HepG2 (cell line): ENCODE results near the gene SDK2.

Experiments used
- NCOA1 ChIP-seq: sonication (generic); formaldehyde crosslinking; IDR thresholded peaks from 2 replicates; pipeline ENCODE4 v1.9.0; 2021; ENCODE audit warnings: missing genetic modification reagents
- NONO ChIP-seq, 2 experiments: fragments of 450-650 bp in 1 of 2; sonication (generic) in 1 of 2; formaldehyde crosslinking in 1 of 2; IDR thresholded peaks in 1 of 2; conservative IDR thresholded peaks in 1 of 2; 2 replicates each; pipeline versions ENCODE4 v1.6.1 to v1.8.0; 2017 to 2022; ENCODE audit warnings: mild to moderate bottlenecking in 1 of 2, missing genetic modification reagents in 1 of 2, moderate library complexity in 1 of 2
- SETDB1 ChIP-seq: sonication (generic); formaldehyde crosslinking; IDR thresholded peaks from 2 replicates; pipeline ENCODE4 v1.5.1; 2020; ENCODE audit warnings: missing genetic modification reagents, mild to moderate bottlenecking, borderline replicate concordance
- ZNF768 ChIP-seq: sonication (generic); formaldehyde crosslinking; IDR thresholded peaks from 2 replicates; pipeline ENCODE4 v1.4.0; 2020; ENCODE audit warnings: missing genetic modification reagents
- ZSCAN25 ChIP-seq: sonication (generic); formaldehyde crosslinking; IDR thresholded peaks from 2 replicates; pipeline ENCODE4 v1.8.0; 2022; ENCODE audit warnings: mild to moderate bottlenecking, missing genetic modification reagents

- TF ChIP-seq NCOA1 (CRISPR knock-in tag) (no peak), ZNF768 (CRISPR knock-in tag) (peak; percentile 91), NONO (IDR thresholded peaks at IDR 0.05) (no peak), NONO (CRISPR knock-in tag; conservative IDR thresholded peaks at IDR 0.05) (no peak), SETDB1 (CRISPR knock-in tag) (no peak), ZSCAN25 (CRISPR knock-in tag) (no peak)
Observed at GRCh38 chr17:73584987-73585386, 59.3 kb downstream of the SDK2 start.
